K562 (cell line): ENCODE measurements around the gene LHX3. TPM values are rescaled to one million over a fixed set of nuclear protein-coding genes. Genes with fewer than 3 reads are reported as not detected.

Experiments
- ATAC-seq: fragments of 200-7000 bp; cut with Tn5 transposase; 3 replicates; pipeline ENCODE4 v1.9.1; 2020; ENCODE audit warnings: moderate library complexity
- BruUV-seq: library from RNA; stranded (reverse); fragments of 400-500 nt; replicated peaks from 2 replicates; lab custom pipeline; 2021; lab: Mats Ljungman, UMichigan
- CTCF ChIA-PET: fragments of 300-600 bp; formaldehyde crosslinking; extraction: SDS; loops from one replicate; lab custom pipeline; 2021; ENCODE audit warnings: low intra/inter-chr PET ratio; lab: Yijun Ruan, JAX
- POLR2A ChIA-PET: fragments of 300-600, 350-650 bp; sonication (Branson Sonifier 250); formaldehyde crosslinking; extraction: SDS; loops from one replicate; lab custom pipeline; 2021; ENCODE audit warnings: antibody characterized with exemption, inconsistent platforms; lab: Yijun Ruan, JAX
- DNase-seq, 4 experiments: peaks; one replicate each; pipeline versions ENCODE4 v3.0.0 to v3.0.0-alpha.2; 2011 to 2018; ENCODE audit warnings: low spot score in 3 of 4, mixed read lengths in 3 of 4; ENCODE audit errors: extremely low read depth in 1 of 4
- FAIRE-seq: peaks from 2 replicates; lab custom pipeline; 2011; peaks lifted over from hg19 to GRCh38; lab: Jason Lieb, UNC
- H2AFZ ChIP-seq: 2 replicates; pipeline ENCODE4 v1.6.0; 2011; ENCODE audit warnings: low read depth, low read length, control low read depth, inconsistent platforms
- H3K27ac ChIP-seq: fragments of 200-600 bp; 3 replicates; pipeline ENCODE4 v1.8.0; 2011; ENCODE audit warnings: low read depth, mild to moderate bottlenecking, control low read depth, inconsistent platforms, low read length, moderate library complexity, mixed read lengths; ENCODE audit errors: extremely low read depth
- H3K27me3 ChIP-seq, 2 experiments: fragments of 300-600 bp in 1 of 2; 2 replicates in 1 of 2; 3 replicates in 1 of 2; pipeline versions ENCODE4 v1.6.0 to v1.8.0; 2011; ENCODE audit warnings: inconsistent platforms in 2 of 2, low read length in 2 of 2, mild to moderate bottlenecking in 1 of 2, mixed read lengths in 1 of 2, moderate library complexity in 1 of 2; ENCODE audit not compliant: control insufficient read depth in 2 of 2, insufficient read depth in 2 of 2
- H3K36me3 ChIP-seq: fragments of 300-600 bp; 3 replicates; pipeline ENCODE4 v1.8.0; 2011; ENCODE audit warnings: mild to moderate bottlenecking, low read length, inconsistent platforms; ENCODE audit not compliant: control insufficient read depth, insufficient read depth
- H3K4me1 ChIP-seq, 2 experiments: fragments of 200-600 bp in 1 of 2; replicated peaks in 1 of 2; 2 replicates in 1 of 2; 3 replicates in 1 of 2; pipeline versions ENCODE4 v1.5.1 to v1.8.0; 2011; ENCODE audit warnings: inconsistent platforms in 2 of 2, low read length in 2 of 2, mild to moderate bottlenecking in 1 of 2, mixed read lengths in 1 of 2, moderate library complexity in 1 of 2; ENCODE audit not compliant: control insufficient read depth in 2 of 2, insufficient read depth in 2 of 2
- H3K4me2 ChIP-seq: 2 replicates; pipeline ENCODE4 v1.6.1; 2011; ENCODE audit warnings: low read length, control low read depth, inconsistent platforms, mixed read lengths; ENCODE audit not compliant: insufficient read depth
- H3K4me3 ChIP-seq: fragments of 200-600 bp; sonication (generic), shearing (Covaris generic); 2 replicates; pipeline ENCODE4 v1.5.1; 2016; ENCODE audit warnings: control low read depth, inconsistent platforms
- H3K79me2 ChIP-seq: fragments of 200-600 bp; 3 replicates; pipeline ENCODE4 v1.8.0; 2011; ENCODE audit warnings: low read length, inconsistent platforms; ENCODE audit not compliant: control insufficient read depth, insufficient read depth
- H3K9ac ChIP-seq, 2 experiments: 2 replicates each; pipeline versions ENCODE4 v1.6.0 to v1.6.1; 2011; ENCODE audit warnings: low read depth in 2 of 2, low read length in 2 of 2, control low read depth in 1 of 2, inconsistent platforms in 1 of 2, mild to moderate bottlenecking in 1 of 2, mixed read lengths in 1 of 2; ENCODE audit not compliant: insufficient read depth in 1 of 2
- H3K9me1 ChIP-seq: one replicate; pipeline ENCODE4 v1.6.0; 2011; ENCODE audit warnings: inconsistent platforms, mild to moderate bottlenecking, low read length, moderate library complexity; ENCODE audit not compliant: control insufficient read depth, insufficient read depth
- H3K9me3 ChIP-seq: replicated peaks from 2 replicates; pipeline ENCODE4 v1.5.1; 2011; ENCODE audit warnings: low read depth, low read length, inconsistent platforms; ENCODE audit not compliant: control insufficient read depth, insufficient read depth
- H4K20me1 ChIP-seq: replicated peaks from 2 replicates; pipeline ENCODE4 v1.6.1; 2011; ENCODE audit warnings: low read length, inconsistent platforms, mixed read lengths; ENCODE audit not compliant: control insufficient read depth, insufficient read depth
- CREBBP ChIP-seq: IDR thresholded peaks from one replicate; pipeline ENCODE4 v1.6.1; 2012; ENCODE audit warnings: low read depth, mild to moderate bottlenecking, control low read depth, inconsistent platforms, low read length
- HDAC3 ChIP-seq: fragments of 450-650 bp; IDR thresholded peaks from 2 replicates; pipeline ENCODE4 v1.6.1; 2018; ENCODE audit warnings: borderline replicate concordance, mild to moderate bottlenecking, moderate library complexity; ENCODE audit not compliant: partially characterized antibody
- NRF1 ChIP-seq, 2 experiments: fragments of 450-650 bp; IDR thresholded peaks in 1 of 2; conservative IDR thresholded peaks in 1 of 2; 2 replicates each; pipeline ENCODE4 v1.6.1; 2014; ENCODE audit warnings: mild to moderate bottlenecking in 2 of 2
- SMAD1 ChIP-seq: fragments of 150-350 bp; IDR thresholded peaks from 2 replicates; pipeline ENCODE4 v1.6.1; 2014; ENCODE audit warnings: low read length, low read depth; ENCODE audit not compliant: partially characterized antibody
- WGBS: fragments of 100-300 bp; shearing (Covaris generic); methylation state at CpG from one replicate; pipeline ENCODE4 v1.1.6; 2016; ENCODE audit warnings: low coverage, mixed read lengths; ENCODE audit not compliant: insufficient coverage; ENCODE audit errors: missing lambda C conversion rate; 5-methylcytosine and 5-hydroxymethylcytosine counted together
- in situ Hi-C: fragments of 300-500 bp; cut with MboI; formaldehyde crosslinking; loops from 4 replicates; pipeline ENCODE4 v1.15.0; 2018; ENCODE audit warnings: inconsistent platforms, mixed read lengths
- intact Hi-C: fragments of 100-400 bp; cut with micrococcal nuclease; formaldehyde crosslinking; loops from 2 replicates; pipeline ENCODE4 v1.14.2; 2022
- polyA plus RNA-seq, 8 experiments: library from polyadenylated mRNA; depleted of rRNA in 4 of 8; stranded (reverse) in 5 of 8; unstranded in 3 of 8; fragments of >200 nt; fragmentation: Nextera tagmentation in 2 of 8; fragmentation: Illumina TruSeq in 1 of 8; extraction: Ambion mirVana in 2 of 8; extraction: Trizol in 1 of 8; gene quantifications; 2 replicates each; pipeline versions ENCODE4 v1.2.1 to v1.2.3, GENCODE V29; 2011 to 2014; ENCODE audit warnings: inconsistent platforms in 1 of 8, missing spikeins in 1 of 8
- total RNA-seq, 7 experiments: library from RNA; depleted of rRNA in 6 of 7; stranded (reverse); fragments of >200 nt in 6 of 7; fragmentation: Illumina TruSeq in 2 of 7; extraction: Trizol in 2 of 7; gene quantifications; 2 replicates each; pipeline versions ENCODE4 v1.2.1 to v1.2.3, GENCODE V29; 2011 to 2021; ENCODE audit warnings: low replicate concordance in 1 of 7
- TF ChIP-seq, protein P1 (sequence below): fragments of 450-650 bp; IDR thresholded peaks from 2 replicates; pipeline ENCODE4 v1.7.0; 2016; ENCODE audit warnings: borderline replicate concordance

The LHX3 gene
- total and polyA plus RNA-seq, 9 of the 15 experiments (the other 6 are each of a cell fraction or from before 2014, with no cell fraction given), result 0.09 TPM; not detected in 8

DNA sequence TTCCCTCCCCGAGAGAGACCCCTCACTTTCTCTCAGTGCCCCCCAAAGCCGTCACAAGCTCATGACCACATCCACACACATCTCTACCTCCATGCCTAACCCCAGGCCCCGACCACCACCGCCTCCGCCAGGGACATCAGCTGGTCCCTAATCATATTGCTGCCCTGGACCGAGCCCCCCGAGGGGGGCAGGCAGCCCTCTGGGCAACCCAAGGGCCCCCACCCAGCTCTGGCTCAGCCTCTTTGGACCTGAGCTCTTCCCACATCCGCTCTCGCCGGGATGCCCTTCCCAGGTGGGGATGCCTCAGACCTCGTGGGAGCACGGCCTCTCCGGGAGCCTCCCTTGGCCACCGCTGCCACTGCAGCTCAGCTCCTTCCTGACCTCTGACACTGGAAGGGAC, 18.5 kb downstream of the LHX3 start:
- H3K4me3 ChIP-seq, result no peak overlapping the region
- no peak for FAIRE-seq
- no peak overlapping the region for H2AFZ ChIP-seq
- no peak for ATAC-seq
- H3K4me1 ChIP-seq, result peaks cover 16 to 51% of the 10 kb centered on the region in 2 experiments; a peak in 4 of 5 replicates
- H3K36me3 ChIP-seq, result no peaks in the 10 kb centered on the region
- no peaks in the 10 kb centered on the region for H3K9me3 ChIP-seq
- no peak overlapping the region for H3K27ac ChIP-seq
- no peak overlapping the region for H3K4me2 ChIP-seq
- ChIA-PET POLR2A (interaction anchor here (2.7 kb wide), 1 partner anchor 10 kb away, joined by 10 read pairs; no protein-coding TSS in a partner anchor), CTCF (no interaction called here)
- BruUV-seq, result no TSS peak
- H3K79me2 ChIP-seq, result no peaks in the 10 kb centered on the region
- intact Hi-C loops (no loop called here), in situ Hi-C loops (no loop called here)
- TF ChIP-seq NRF1 (conservative IDR thresholded peaks at IDR 0.05 in 1 of 2, IDR thresholded peaks at IDR 0.05 in 1 of 2), result no peak
- no peak for TF ChIP-seq CREBBP
- TF ChIP-seq HDAC3, result no peak
- no peak for TF ChIP-seq SMAD1
- TF ChIP-seq, protein P1, sequence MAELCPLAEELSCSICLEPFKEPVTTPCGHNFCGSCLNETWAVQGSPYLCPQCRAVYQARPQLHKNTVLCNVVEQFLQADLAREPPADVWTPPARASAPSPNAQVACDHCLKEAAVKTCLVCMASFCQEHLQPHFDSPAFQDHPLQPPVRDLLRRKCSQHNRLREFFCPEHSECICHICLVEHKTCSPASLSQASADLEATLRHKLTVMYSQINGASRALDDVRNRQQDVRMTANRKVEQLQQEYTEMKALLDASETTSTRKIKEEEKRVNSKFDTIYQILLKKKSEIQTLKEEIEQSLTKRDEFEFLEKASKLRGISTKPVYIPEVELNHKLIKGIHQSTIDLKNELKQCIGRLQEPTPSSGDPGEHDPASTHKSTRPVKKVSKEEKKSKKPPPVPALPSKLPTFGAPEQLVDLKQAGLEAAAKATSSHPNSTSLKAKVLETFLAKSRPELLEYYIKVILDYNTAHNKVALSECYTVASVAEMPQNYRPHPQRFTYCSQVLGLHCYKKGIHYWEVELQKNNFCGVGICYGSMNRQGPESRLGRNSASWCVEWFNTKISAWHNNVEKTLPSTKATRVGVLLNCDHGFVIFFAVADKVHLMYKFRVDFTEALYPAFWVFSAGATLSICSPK, result no peak
- no peak for DNase-seq
- H4K20me1 ChIP-seq, result peaks cover 4% of the 10 kb centered on the region; the same call in 1 of the 2 replicates
- 37% methylated on average over 14 of the region's 14 CpGs for WGBS
- peaks cover 17 to 53% of the 10 kb centered on the region in 2 experiments; a peak in 4 of 5 replicates for H3K27me3 ChIP-seq
- H3K9me1 ChIP-seq, result no peaks in the 10 kb centered on the region
- no peak overlapping the region for H3K9ac ChIP-seq
